RCC 7860 (cell line): ENCODE results near the gene THRSP.
A peak's percentile ranks its signal among the peaks of the same experiment; 100 is the strongest.
"Not testable (repeated sequence)": the region's sequence is repeated elsewhere in the genome, so short reads cannot be mapped to it uniquely, and the experiment has no call there.

ENCODE experiments used
- DNase-seq: peaks from one replicate; pipeline ENCODE4 v3.0.0-alpha.2; 2015; ENCODE audit warnings: low spot score
- FAIRE-seq: peaks from 2 replicates; lab custom pipeline; 2012; peaks lifted over from hg19 to GRCh38; lab: Jason Lieb, UNC

The THRSP gene, protein sequence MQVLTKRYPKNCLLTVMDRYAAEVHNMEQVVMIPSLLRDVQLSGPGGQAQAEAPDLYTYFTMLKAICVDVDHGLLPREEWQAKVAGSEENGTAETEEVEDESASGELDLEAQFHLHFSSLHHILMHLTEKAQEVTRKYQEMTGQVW

DNA sequence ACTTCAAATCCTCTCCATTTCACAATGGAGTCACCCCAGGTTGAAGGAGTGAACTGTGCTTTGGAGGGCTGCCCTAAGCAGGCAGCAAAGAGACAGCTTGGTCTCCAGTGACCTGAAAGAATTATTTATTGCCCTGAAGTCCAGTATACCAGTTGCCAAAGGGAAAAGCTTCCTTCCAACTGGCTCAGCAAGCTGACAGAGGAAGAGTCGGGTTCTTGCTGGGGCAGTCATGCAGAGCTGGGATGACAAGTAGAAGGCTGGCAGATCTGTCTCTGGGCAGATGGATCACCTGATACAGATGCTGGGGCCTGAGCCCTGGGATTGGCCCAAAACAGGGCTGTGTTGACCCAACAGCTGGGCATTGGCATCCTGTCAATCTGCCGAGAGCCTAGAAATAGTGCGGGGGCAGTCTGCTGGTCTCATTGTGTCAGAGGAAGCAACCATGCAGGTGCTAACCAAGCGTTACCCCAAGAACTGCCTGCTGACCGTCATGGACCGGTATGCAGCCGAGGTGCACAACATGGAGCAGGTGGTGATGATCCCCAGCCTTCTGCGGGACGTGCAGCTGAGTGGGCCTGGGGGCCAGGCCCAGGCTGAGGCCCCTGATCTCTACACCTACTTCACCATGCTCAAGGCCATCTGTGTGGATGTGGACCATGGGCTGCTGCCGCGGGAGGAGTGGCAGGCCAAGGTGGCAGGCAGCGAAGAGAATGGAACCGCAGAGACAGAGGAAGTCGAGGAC is at the start of gene THRSP:
Gene THRSP, plus strand, starts transcription at position 422 of the 742 bp plus-strand sequence. Its CDS starts 21 bp downstream, at position 443.
- DNase-seq: no peak
- no peak for FAIRE-seq

DNA sequence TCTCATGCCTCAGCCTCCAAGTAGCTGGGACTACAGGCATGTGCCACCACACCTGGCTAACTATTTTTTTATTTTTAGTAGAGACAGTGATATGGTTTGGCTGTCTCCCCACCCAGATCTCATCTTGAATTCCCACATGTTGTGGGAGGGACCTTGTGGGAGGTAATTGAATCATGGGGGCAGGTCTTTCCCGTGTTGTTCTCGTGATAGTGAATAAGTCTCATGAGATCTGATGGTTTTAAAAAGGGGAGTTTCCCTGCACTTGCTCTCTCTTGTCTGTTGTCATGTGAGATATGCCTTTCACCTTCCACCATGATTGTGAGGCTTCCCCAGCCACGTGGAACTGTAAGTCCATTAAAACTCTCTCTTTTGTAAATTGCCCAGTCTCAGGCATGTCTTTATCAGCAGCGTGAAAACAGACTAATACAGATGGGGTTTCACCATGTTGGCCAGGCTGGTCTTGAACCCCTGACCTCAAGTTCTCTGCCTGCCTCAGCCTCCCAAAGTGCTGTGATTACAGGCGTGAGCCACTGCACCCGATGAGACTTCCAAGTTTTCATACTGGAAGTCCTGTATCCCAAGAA is 48.6 kb upstream of the THRSP start:
- not testable (repeated sequence) for FAIRE-seq, DNase-seq

DNA sequence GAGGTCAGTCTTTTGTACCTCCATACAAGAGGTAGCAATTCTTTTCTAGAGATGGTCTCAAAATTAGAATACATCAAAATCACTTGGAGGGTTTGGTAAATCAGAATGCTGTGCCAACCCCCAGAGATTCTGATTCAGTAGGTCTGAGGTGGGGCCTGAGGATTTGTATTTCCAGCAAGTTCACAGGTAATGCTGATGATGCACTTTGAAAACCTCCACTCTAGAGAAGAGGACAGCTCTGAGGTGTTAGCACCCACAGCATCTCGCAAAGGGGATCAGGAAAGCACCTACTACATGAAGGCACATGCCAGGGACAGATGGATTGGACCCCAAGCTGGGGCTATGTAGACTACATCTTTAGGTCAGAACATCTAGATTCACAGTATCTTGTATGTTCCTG is 47.8 kb upstream of the THRSP start:
- no peak for FAIRE-seq

DNA sequence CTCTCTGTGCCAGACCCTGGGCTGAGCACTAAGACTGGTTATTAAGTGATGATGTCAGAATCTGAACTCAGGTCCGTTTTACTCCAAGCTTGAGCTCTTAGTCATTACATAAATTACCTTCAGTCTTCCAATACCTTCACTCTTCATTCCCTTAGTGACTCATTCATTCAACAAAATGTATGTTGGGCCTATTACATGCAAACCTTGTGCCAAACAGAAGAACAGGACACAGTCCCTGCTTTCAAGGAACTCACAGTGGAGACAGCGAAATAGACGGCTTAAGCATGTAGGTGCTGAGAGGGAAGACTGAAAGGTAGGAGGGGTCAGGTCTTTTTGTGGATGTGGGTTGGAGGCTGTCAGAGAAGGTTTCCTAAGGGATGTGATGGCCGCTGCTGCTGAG is 43.9 kb upstream of the THRSP start:
- DNase-seq (peak; percentile 68), FAIRE-seq (no peak)

More for the DNA sequence above, 47.8 kb upstream of the THRSP start:
- no peak for DNase-seq

DNA sequence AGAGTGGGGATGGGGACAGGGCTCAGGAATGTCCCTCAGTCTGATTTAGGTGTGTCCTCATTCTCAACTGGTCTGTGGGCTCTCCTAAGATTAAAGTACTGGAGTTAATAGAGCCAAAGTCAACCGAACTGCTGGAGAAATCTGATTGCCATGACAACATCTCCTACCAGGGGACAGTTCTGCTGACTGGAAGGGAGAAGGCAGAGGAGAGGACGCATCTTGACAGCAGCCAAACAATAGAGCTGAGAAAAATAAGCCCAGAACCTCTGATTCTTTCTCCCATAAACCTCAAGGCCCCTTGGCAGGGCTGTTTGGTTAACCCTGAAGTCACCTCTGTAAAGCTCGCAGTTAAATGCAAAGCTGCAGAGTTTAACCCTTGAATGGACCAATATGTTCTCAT is 43.4 kb upstream of the THRSP start:
- no peak for DNase-seq
- FAIRE-seq: no peak

DNA sequence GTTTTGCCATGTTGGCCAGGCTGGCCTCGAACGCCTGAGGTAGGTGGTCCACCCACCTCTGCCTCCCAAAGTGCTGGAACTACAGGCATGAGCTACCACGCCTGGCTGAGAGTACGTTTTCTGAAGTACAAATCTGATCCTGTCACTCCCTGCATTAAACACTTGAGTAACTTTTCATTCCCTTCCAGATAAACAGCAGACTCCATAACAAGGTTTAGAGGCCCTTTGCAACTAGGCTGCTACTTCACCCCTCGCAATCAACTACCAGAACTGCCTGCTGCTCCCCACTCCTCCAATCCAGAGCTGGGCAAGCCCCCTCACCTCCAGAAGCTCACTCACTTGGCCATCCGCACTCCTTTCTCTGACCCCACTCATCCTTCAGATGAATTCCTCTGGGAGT is 42.0 kb upstream of the THRSP start:
- no peak for DNase-seq
- FAIRE-seq: no peak

DNA sequence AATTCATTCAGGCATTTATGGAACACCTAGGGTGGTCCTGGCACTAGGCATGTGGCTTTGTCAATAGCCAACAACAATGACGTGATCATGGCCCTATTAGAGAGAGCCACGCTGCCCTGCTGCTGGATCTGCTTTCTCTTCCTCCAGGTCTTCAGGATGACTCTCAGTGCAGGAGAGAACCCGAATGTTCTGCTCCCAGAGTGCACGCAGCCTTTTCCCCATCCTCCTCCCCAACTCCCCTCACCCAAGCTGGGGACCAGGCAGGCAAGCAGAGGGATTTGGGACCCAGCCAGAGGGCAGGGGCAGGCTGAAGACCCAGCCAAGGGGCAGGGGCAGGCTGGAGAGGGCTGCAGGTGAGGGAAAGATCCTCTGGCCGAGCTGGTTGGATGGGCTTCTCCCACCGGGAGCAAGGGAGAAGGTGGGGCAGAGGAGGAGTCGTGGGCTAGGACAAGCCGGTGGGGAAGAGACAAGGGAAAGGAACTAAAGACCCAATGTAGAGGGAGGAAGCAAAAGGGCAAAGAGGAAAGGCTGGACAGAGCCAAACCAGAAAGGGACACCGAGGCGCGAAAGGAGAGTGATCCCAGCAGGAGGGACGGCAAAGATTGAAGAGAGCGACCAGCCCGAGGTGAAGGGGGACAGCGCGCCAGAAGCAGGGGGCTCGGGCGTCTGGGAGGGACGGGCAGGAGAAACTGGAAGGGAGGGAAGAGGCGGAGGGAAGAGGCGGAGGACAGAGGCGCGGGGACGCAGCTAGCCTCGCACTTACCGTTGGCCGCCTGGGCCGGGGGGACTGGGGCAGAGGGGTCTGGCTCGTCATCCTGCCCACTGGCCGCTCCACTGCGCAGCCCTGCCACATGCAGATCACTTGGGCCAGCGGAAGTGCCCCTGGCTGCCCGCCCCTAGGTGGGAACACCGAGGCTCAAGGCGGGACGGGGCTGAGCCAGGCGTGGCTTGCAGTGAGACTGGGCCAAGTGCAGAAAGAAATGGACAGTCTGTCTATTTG is 41.0 kb upstream of the THRSP start, which contains the start of gene KCTD14:
Gene KCTD14, minus strand, starts transcription at position 880 of the 1,000 bp plus-strand sequence. Its CDS starts 27 bp downstream, at position 853.
- peak; percentile 41 for DNase-seq
- FAIRE-seq: no peak

DNA sequence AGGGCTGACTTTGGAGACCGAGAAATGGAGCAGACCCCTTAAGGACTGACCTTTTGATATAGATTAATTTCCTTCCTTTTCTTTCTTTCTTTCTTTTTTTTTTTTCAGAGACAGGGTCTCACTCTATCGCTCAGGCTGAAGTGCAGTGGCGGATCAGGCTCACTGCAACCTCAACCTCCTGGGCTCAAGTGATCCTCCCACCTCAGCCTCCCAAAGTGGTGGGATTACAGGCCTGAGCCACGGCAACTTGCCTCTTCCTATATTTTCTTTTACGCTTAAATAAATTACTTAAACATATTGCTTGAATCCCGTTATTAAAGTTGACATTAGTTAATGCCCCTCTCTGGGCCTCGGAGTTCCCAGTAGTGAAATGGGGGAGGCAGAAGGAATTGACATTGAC is 40.2 kb upstream of the THRSP start:
- no peak for FAIRE-seq
- no peak for DNase-seq

DNA sequence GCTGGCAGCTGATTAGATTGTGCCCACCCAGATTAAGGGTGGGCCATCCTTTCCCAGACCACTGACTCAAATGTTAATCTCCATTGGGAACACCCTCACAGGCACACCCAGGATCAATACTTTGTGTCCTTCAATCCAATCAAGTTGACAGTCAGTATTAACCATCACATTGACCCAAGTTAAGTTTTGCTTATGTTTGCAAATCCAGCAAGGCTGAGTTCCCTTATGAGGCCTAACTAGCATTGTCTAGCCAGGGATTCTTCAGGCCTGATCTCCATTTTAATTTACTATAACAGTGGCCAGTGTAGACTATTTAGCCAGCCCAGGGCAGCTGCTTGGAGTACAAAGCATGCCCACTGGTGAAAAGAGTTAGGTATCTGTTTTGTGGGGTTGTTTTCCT is 38.3 kb upstream of the THRSP start:
- no peak for DNase-seq
- no peak for FAIRE-seq

DNA sequence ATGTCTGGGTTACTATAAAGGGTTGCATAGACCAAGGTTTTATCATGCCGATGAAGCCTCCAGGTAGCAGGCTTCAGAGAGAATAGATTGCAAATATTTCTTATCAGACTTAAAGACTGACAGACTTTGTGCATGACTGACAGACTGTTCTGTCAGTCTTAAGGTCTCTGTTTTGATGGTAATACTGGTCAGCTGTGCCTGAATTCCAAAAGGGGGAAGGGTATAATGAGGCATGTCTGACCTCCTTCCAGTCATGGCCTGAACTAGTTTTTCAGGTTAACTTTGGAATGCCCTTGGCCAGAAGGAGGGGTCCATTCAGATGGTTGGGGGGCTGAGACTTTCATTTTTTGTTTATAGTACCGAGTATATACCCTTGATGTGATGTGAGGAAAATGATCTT is 35.9 kb upstream of the THRSP start:
- FAIRE-seq: no peak

DNA sequence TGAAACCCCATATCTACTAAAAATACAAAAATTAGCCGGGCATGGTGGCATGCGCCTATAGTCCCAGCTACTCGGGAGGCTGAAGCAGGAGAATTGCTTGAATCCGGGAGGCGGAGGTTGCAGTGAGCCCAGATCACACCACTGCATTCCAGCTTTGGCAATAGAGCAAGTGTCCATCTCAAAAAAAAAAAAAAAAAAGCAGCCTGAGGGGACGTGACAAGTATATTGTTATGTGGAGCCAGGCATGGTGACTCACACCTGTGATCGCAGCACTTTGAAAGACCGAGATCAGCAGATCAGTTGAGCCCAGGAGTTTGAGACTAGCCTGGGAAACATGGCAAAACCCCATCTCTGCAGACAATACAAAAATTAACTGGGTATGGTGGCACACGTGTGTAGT is 35.2 kb upstream of the THRSP start:
- FAIRE-seq: not testable (repeated sequence)

More for the DNA sequence above, 35.9 kb upstream of the THRSP start:
- DNase-seq: no peak

DNA sequence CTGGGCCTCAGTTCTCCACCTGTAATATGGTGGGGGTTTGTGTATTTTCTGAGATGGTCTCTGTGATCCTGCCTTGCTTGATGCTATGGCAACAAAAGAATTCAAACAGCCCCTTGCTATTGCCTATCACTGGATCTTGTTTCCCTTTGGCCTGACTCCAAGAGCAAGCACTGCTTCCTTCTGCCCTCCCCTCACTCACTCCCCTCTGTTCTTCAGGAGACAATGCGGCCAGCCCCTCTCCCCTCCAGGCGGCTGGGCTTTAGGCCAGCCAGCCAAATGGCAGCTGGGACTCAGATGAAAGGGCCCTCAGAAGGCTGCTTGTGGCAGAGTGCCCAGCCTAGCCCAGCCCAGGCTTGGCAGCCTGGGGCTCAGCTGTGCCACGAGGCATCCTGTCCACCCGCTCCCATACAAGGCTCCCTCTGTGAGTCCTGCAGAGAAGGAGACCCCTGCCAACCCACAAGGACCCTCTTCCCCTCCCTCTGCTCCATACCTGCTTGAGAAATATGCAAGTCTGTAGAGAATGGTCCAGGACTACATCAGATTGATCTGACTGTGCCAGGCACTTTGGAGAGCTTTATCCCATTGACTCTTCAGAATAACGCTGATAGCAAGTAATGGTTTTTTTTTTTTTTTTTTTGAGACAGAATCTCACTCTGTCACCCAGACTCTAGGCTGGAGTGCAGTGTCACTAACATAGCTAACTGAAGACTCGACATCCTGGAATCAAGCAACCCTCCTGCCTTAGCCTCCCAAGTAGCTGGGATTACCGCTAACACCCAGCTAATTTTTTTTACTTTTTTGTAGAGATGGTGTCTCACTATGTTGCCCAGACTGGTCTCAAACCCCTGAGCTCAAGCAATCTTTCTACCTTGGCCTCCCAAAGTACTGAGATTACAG is 33.0 kb upstream of the THRSP start:
- DNase-seq (no peak), FAIRE-seq (no peak)

More for the DNA sequence above, 35.2 kb upstream of the THRSP start:
- DNase-seq: peak; percentile 27

DNA sequence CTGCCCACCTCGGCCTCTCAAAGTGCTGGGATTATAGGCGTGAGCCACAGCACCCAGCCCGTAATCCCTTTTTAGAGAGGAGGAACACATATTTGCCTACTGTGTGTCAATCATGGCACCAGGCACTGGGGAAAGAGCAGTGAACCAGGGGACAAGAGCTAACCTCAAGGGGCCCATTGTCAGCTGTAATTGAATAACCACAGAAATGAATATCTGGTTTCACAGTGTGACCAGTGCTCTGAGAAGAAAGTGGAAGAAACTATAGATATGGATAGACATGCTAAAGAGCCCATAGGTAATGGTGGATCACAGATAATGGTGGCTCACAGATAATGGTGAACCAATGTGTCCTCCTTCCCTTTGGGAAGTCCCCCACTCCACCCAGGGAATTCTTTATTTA is 32.0 kb upstream of the THRSP start:
- FAIRE-seq (no peak), DNase-seq (no peak)

DNA sequence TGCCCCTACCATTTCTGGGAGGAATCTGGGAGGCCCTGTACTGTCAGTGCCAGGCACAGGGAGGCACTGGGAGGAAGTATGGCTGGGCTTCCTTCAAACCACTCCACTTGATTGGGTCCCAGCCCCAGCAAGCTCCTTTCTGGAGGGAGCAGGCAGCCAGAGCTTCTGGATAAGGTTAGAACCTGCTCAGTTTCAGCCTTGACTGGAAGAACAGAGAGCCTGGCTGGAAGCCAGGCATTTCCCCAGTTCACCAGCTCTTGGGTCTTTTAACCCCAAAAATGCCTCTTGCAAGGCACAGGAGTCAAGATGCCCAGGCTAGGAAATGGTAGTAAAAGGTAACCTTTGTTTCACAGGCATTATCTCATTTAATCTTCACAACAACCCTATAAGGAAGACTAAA is 31.6 kb upstream of the THRSP start:
- DNase-seq: no peak
- FAIRE-seq: no peak

DNA sequence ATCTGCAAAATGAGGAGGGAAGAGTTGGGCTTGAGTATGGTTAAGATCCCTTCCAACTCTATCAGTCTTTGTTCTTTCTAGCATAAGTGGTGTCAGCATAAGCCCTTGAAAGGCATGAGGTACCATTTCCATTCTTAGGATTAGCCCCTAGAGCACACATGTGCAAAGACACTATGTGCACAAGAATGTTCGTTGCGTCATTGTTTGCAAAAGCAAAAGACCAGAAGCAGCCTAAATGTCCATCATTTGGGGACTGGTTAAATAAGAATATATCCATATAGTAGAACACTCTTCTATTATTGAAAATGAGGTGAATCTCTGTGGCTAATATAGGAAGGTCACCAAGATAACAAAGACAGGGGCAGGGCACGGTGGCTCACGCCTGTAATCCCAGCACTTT is 30.6 kb upstream of the THRSP start:
- FAIRE-seq (no peak), DNase-seq (no peak)

DNA sequence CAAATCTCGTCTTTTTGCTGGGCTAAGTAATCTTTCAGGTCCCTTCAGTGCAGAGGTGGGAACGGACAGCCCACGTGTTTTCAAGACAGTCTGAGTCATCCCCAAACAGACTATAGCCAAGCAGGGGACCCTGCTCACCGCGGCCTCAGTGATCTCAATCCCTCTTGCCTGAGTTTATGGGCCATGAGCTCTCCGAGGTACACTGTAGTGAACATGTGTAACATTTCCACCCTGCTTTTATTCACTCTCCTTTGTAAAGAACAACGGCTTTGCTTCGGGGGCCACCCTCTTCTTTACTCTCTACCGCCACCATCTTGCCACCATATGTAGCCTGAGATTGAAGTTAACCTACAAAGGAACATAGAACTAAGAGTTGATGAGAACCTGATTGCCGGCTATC is 29.0 kb upstream of the THRSP start:
- DNase-seq: no peak
- no peak for FAIRE-seq

DNA sequence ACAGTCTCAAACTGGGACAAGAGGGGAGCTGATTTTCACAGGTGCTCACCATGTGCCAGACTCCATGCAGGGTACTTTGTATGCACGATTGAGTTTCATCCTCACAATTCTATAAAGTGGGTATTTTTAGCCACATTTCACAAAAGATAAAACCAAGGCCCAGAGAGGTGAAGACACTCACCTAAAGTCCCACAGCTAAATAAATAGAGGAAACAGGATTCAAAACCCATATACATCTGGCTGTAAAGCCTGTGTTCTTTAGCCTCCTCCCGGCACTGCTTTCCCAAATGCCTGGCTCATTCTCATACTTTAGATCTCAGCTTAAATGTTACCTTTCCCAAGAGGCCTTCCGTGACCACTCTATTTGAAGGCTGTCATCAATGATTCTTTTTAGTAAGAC is 27.3 kb upstream of the THRSP start:
- DNase-seq (no peak), FAIRE-seq (no peak)

DNA sequence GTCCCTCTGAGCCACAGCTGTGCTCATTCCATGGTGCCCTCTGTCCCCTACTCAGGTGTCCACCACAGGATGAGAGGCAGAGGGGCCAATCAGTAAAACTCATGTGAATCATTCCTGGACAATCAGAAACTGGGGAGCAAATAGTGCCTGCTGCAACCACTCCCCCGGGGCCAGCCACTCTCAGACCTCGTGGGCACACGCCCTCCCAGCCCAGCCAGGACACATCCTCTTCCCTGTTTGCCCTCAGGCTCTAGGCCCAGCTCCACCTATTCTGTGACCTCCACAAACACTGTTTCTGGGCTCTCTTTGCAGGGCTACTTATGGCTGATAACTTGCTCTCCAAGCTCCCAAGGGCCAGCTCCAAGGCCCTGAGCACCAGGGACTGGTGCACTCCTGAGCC is 26.6 kb upstream of the THRSP start:
- DNase-seq (no peak), FAIRE-seq (no peak)

DNA sequence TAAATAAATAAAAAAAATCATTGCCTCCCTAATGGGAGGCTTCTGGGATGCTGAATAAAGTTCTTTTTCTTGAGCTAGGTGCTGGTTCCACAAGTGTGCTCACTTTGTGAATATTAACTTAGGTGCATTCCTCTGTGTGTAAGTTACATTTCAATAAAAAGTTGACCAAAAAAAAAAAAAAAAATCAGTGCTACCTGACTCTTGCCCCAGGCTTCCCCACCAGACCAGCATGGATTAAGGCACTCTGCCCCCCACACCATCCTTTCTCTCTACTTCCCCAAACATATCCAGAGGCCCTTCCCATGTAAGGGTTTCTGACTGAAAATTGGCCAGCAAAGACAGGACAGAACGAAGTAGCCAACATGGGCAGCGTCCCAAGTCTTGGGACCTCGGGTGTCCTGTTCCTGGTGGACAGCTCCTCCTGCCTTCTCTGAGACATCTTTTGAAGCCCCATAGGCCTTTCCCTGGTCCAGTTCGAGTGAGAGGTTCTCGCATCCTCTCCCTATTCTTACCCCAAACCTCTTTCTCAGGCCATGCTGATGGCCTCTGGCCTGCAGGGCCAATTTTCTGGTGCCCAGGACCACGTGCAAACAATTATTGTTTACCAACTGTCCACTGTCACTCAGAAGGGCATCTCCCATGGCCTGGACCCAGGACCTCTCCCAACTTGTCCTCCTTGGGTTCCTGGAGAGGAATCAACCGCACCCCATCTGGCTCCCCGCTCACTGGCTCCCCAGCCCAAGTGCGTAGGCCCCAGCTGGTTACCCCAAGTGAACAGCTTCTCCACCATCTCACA is 25.6 kb upstream of the THRSP start:
- DNase-seq: no peak
- no peak for FAIRE-seq
